NOMO-1 treated with DMSO at 0.1 percent for 48 hours (cell line): ENCODE results near the gene CD247.
"Not testable (repeated sequence)": the region's sequence is repeated elsewhere in the genome, so short reads cannot be mapped to it uniquely, and the experiment has no call there.

ENCODE experiments used
- DNase-seq: peaks from one replicate; lab custom pipeline; 2025; ENCODE audit not compliant: unreplicated experiment; lab: John Stamatoyannopoulos, UW

CD247 gene

DNA sequence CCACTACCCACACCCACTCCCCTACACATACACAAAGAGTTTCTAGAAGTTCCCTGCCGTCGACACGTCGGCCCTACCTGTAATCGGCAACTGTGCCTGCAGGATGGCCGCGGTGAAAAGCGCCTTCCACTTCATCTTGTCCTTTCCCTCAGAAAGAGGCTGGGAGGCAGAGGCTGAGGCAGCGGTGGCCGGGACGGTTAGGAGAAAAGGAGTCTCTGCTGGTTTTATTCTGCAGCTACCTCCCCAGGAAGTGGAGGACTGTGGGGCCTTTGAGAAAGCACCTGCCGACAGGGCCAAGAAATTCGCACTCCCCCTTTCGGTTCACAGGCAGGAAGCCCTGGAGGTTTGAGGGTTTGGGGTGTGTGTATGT, at the start of gene CD247:
TSS of gene CD247 (minus strand) at position 199 of the 370 bp plus-strand sequence. CDS start at position 135, 64 bp downstream.
- no peak for DNase-seq

DNA sequence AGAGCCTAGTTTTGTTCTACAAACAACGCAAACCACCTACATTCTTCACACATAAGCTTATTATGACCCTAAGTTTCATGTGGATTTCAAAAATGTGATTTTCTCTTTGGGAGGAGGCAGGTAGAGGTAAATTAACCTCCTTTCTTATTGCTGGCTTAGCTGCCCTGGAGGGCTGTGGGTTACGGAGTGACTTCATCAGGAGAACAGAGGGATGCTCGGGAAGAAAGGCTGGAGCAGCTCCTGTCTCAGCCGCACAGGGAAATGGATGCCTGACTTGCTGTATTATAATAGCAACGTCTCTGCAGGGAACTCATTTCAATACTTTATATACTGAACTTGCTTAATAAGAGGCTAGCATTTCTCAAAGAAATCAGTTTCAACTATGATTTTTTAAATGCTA, 49.3 kb upstream of the CD247 start:
- no peak for DNase-seq

GRCh38 chr1:167566766-167567165, 48.4 kb upstream of the CD247 start:
- DNase-seq: no peak

- DNase-seq: peak; percentile 49
Measured at GRCh38 chr1:167565922-167566321, 47.6 kb upstream of the CD247 start.

DNA sequence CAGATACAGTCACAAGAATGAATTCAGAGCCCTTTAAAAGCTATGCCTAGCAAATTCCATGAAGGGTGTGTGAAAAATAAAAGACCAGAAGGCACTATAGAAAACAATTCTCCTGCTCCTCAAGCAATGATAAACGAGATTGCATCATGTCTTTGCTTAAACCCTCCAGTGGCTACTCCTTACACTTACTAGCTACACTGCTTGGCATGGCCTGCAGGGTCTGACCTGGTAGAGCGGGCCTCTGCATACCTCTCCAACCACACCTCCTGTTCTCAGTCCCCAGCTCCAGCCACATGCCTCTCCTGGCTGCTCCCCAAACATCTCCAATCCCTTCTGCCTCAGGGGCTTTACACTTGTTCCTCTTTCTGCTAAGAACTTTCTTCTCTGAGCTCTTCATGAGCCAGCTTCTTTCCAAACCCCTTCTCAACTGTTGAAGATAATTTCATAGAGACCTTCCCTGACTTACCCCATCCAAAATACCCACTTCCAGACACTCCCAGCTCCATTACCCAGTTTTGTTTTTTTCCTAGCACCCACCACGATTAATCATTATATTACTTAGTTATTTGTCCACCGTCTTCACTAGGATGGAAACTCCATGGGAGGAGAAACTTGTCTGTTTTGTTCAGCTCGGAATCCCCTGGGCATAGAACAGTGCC, 46.4 kb upstream of the CD247 start:
- peak; percentile 49 for DNase-seq

DNA sequence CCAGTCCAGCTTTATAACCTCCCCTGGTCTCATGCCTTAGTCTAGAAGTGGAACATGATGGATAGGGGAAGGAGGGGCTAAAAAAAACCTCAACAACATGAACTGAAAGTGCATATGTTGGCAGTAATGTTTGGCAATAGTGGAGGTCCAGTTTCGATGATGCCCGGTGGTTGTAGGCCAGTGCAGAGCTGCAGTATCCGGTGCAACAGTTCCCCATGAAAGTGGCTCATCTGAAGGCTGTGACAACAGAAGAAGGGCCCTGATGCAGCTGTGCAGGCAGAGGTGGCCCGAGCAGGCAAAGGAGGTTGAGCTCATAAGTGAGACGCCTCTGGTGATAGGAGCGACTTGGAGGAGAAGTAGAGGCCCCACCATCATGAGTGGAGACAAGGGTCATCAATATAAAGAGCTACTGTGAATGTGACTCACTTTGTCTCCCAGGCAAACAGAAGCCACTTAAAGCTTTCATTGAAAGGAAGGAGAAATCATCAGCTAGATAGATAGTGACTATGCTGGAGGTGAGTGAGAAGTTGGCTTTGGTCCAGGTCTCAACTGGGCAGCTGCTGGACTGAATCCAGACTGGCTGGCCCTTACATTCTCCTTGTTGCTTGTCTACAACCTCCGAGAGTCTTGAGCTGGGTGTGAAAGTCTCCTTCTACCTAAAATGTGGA, 45.4 kb upstream of the CD247 start:
- peak; percentile 95 for DNase-seq

- peak; percentile 37 for DNase-seq
Measured at GRCh38 chr1:167562702-167563101, 44.4 kb upstream of the CD247 start.

DNA sequence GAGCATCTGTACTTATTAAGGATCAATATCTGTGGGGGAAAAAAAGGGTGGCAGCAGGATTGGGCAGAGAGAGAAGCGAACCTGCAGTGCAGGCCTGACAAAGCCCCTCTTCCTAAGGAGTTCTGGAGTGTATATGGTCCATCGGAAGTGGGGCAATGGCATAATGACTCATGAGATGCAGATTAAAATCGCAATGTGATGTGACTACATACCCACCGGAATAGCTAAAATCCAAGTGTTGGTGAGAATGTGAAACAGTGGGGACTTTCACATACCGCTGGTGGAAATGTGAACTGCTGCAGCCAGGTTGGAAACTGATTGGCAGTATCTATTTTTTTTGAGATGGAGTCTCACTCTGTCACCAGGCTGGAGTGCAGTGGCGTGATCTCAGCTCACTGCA, 43.4 kb upstream of the CD247 start:
- peak; percentile 35 for DNase-seq

DNA sequence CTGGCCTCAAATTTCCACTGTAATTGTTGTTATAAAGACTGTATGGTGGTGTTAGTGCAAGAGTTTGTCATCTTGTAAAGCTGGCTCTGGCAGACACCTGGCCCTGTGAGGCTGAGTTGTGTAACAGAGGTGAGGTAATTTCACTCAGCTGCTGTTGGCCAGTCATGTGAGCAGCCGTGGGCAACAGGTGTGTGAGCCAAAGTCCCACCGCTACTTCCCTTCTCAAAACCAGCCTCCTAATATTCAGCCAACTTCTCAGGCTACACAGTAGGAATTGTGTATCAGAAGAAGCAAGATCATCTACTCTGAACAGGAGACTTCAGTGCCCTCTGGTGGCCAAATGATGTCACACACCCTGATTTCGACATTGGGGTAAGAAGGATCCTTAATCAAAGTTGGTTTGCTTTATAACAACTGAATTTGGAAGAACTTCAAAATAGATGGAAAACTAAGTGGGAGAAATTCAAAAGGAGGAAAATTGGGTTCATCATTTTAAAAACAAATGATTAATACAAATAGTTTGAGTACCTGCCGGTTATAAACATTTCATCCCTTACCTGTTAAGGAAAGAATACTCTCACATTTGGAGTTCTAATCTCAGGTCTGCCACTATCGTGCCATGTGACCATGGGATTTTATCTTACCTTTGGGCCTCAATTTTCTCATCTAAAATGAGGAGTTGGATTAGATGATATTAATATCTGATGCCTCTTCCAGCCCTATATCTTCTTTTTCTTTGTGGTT, 37.8 kb upstream of the CD247 start:
- peak; percentile 74 for DNase-seq

- DNase-seq: not testable (repeated sequence)
Measured at GRCh38 chr1:167555072-167555471, 36.7 kb upstream of the CD247 start.

DNA sequence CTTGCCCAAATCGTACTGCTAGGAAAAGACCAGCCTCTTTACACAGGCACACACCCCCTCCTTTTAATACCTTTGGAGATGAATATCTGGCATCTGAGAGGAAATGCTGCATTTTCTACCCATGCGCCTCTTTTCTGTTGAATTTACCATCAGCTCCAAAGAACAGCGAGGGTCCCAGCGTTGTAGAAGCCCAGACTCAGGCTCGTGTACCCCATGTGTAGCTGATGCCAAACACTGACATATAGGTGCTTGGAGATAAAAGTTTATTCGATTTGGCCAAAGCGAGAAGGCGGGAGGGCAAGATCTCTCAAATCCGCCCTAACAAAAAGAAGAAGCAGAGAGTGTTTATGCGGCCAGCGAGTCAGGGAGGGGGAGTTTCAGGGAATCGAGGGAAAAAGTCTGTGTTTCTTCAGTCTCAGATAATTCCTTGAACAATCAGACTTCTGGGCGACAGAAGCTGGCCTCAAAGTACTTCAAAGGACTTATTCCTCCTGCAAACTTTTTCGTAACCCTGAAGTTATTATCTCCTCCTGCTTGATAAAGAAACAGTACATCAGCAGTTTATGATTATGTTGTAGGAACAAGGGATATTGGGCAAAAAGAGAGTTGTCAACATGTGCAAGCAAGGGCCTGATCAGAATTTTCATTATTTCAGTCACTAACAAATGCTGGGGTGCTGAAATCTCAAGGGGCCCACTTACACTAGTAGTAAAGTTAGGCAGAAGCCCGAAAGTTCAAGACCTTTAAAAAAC, 35.9 kb upstream of the CD247 start:
- DNase-seq: peak; percentile 46

GRCh38 chr1:167553136-167554027, 35.1 kb upstream of the CD247 start, which contains the start of gene CREG1:
Gene CREG1 (minus strand): TSS chr1:167553762.
- peak; percentile 93 for DNase-seq

- peak; percentile 70 for DNase-seq
Measured at GRCh38 chr1:167551362-167551761, 33.0 kb upstream of the CD247 start.

- peak; percentile 92 for DNase-seq
Measured at GRCh38 chr1:167548059-167548932, 30.0 kb upstream of the CD247 start.

- no peak for DNase-seq
Measured at GRCh38 chr1:167546935-167547334, 28.6 kb upstream of the CD247 start.

GRCh38 chr1:167545349-167545748, 27.0 kb upstream of the CD247 start:
- DNase-seq: no peak

DNA sequence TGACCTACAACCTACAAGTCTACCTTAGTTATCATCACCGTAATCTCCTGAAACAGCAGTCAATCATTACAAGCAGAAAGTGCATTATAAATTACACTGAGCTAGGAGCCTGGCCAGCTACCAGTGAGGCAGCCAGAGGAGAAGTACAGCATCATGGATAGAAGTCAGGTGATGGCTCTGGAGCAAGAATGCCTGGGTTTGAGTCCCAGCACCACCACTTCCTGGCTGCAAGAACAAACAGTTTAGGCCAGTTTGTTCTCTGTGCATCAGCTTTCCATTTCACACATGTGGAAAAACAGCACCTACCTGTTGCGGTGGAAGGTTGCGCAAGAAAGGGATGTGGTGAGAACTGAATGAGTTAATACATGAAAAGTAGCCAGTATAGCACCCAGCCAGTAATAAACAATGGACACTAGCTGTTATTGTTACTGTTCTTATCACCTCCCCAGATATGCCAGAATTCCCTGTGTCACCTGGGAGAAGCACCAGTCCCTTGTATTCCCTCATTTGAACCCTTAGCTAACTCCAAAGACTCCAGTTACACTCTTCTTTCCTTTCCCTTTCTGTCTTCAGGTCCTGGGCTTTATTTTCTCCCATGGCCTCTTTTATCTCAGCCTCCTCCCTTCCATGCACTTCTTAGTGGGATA, 26.2 kb upstream of the CD247 start:
- DNase-seq: no peak

- no peak for DNase-seq
Measured at GRCh38 chr1:167543199-167543990, 25.1 kb upstream of the CD247 start.
